Psoas muscle (tissue), 8 donors: ENCODE data around the gene ITPR3. TPM values are rescaled to one million over a fixed set of nuclear protein-coding genes. Genes with fewer than 3 reads are reported as not detected.

ENCODE experiments used
- ATAC-seq, 4 donors: fragments of 200-7000 bp; cut with Tn5 transposase; one replicate each; pipeline ENCODE4 v1.9.1; 2020; ENCODE audit warnings: moderate library complexity in 3 of 4, mild to moderate bottlenecking in 2 of 4
- DNase-seq, 2 donors: peaks; one replicate each; pipeline ENCODE4 v3.0.0-alpha.2; 2020
- H3K27ac ChIP-seq: fragments of 200-600 bp; one replicate; pipeline ENCODE4 v1.8.0; 2022
- H3K27me3 ChIP-seq, 3 donors: fragments of 200-600 bp in 1 of 3; one replicate each; pipeline versions ENCODE4 v1.6.1 to v1.8.0; 2013 to 2022; ENCODE audit warnings: low read length in 2 of 3, mild to moderate bottlenecking in 2 of 3, moderate library complexity in 1 of 3; ENCODE audit not compliant: insufficient read depth in 3 of 3
- H3K36me3 ChIP-seq, 2 donors: fragments of 200-600 bp in 1 of 2; one replicate each; pipeline versions ENCODE4 v1.6.1 to v1.8.0; 2013 to 2022; ENCODE audit warnings: low read depth in 1 of 2, mild to moderate bottlenecking in 1 of 2, moderate library complexity in 1 of 2; ENCODE audit not compliant: insufficient read depth in 1 of 2
- H3K4me1 ChIP-seq: fragments of 200-600 bp; one replicate; pipeline ENCODE4 v1.8.0; 2022
- H3K4me3 ChIP-seq: fragments of 200-600 bp; one replicate; pipeline ENCODE4 v1.8.0; 2022; ENCODE audit warnings: mild to moderate bottlenecking
- H3K9me3 ChIP-seq: fragments of 200-600 bp; one replicate; pipeline ENCODE4 v1.8.0; 2022
- CTCF ChIP-seq: fragments of 200-600 bp; IDR thresholded peaks from one replicate; pipeline ENCODE4 v1.8.0; 2022; ENCODE audit warnings: antibody characterized with exemption
- WGBS, 3 donors: extraction: QIAGEN DNeasy Blood & Tissue Kit; methylation state at CpG; one replicate each; pipeline versions ENCODE4 v1.1.6 to v1.1.7; 2013; 5-methylcytosine and 5-hydroxymethylcytosine counted together
- intact Hi-C, 2 donors: fragments of 100-400 bp; cut with DNase I; formaldehyde crosslinking; loops; one replicate each; pipeline versions ENCODE4 v1.11.0 to v1.14.2; 2022
- polyA plus RNA-seq, 3 donors: library from polyadenylated mRNA; stranded (reverse); fragments of 200-250 nt; gene quantifications; one replicate each; pipeline ENCODE4 v1.2.3, GENCODE V29; 2013
- total RNA-seq, 4 donors: library from RNA; stranded (reverse); fragmentation: NEBNext Ultra II Directional in 2 of 4; extraction: Animal tissue kit (Norgen Biotek cat#: 25700) in 2 of 4; gene quantifications; one replicate each; pipeline versions ENCODE4 v1.2.1 to v1.2.4, GENCODE V29; 2021 to 2023
- donor health status: healthy with polysubstance abuse.
- donor health status: DM: no; HTN: no; CAD: no; lungs with moderate emphysema.
- donor health status: Bipolar disorder and iron deficiency.
- donor health status: healthy.
- donor health status: DM: yes; HTN: yes; CAD: no.
- donor health status: DM: no; HTN: no; CAD: no.
- donor health status: DM: no; HTN: no; CAD: no.
- donor health status: DM: yes; HTN: yes; CAD: no.

The ITPR3 gene
- total and polyA plus RNA-seq, 7 donors: 1.9 to 7.4 (median 3.8) TPM

DNA sequence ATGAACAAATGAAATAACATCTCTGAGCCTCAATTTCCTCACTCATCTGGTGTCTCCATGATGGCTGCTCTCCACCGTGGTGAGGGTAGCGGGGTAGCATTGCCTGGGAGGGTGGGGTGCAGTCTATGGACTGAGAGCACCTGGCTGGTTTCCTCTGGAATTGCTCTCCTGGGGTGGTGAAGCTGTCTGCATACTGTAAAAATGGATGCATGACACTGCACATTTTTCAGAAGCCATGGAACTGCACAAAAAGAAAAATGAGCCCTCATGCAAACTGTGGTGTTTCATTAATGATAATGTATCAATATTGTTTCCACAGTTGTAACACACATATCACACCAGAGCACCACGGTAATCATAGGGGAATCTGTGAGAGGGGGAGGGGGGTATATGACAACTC, 12.1 kb upstream of the ITPR3 start:
- peaks cover 21% of the 10 kb centered on the region for H3K4me1 ChIP-seq
- no peak overlapping the region for H3K27ac ChIP-seq
- no peaks in the 10 kb centered on the region for H3K27me3 ChIP-seq
- no peaks in the 10 kb centered on the region for H3K36me3 ChIP-seq
- no peaks in the 10 kb centered on the region for H3K9me3 ChIP-seq
- 46 to 60% (median 60%) methylated on average over 3 of the region's 3 CpGs for WGBS, 3 donors
- DNase-seq (no peak), ATAC-seq (no peak)
- no peak overlapping the region for H3K4me3 ChIP-seq
- no peak for TF ChIP-seq CTCF
- intact Hi-C loops: no loop called here

GRCh38 chr6:33609528-33609927, 11.6 kb upstream of the ITPR3 start:
- 20 to 31% (median 31%) methylated on average over 6 of the region's 6 CpGs for WGBS, 3 donors
- Histone ChIP-seq H3K4me1 (peaks cover 21% of the 10 kb centered on the region), H3K36me3 (no peaks in the 10 kb centered on the region), H3K27ac (peak overlapping the region; percentile 36), H3K27me3 (no peaks in the 10 kb centered on the region), H3K4me3 (no peak overlapping the region), H3K9me3 (no peaks in the 10 kb centered on the region)
- intact Hi-C loops: no loop called here
- ATAC-seq: peak; percentile 63 to 83 (median 82)
- peak; percentile 75 to 81 for DNase-seq
- TF ChIP-seq CTCF: no peak

DNA sequence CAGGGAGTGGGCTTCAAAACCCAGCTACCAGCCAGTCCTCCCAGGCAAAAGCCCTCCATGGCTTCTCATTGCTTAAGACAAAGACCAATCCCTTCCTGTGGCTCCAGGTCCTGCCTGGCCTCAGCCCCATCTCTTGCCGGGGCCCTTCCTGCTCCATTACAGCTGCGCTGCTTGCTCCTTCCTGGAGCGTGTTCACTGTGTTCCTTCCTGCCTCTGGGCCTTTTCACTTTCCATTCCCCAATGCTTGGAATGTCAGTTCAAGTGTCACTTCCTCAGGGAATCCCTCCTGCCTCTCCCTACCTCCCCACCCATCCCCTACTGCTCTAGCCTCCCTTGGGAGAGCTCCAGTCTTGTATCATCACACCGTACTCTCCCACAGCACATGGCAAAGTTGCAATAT, 11.1 kb upstream of the ITPR3 start:
- intact Hi-C loops: no loop called here
- DNase-seq (no peak), ATAC-seq (peak in 1 of 4 donors; percentile 27)
- Histone ChIP-seq H3K27me3 (no peaks in the 10 kb centered on the region), H3K4me3 (no peak overlapping the region), H3K27ac (peak overlapping the region; percentile 36), H3K4me1 (peaks cover 21% of the 10 kb centered on the region), H3K36me3 (no peaks in the 10 kb centered on the region), H3K9me3 (no peaks in the 10 kb centered on the region)
- no peak for TF ChIP-seq CTCF
- 55 to 81% (median 65%) methylated on average over 4 of the region's 4 CpGs for WGBS, 3 donors

- Histone ChIP-seq H3K4me3 (no peak overlapping the region), H3K27ac (no peak overlapping the region), H3K9me3 (no peaks in the 10 kb centered on the region), H3K36me3 (no peaks in the 10 kb centered on the region), H3K27me3 (no peaks in the 10 kb centered on the region), H3K4me1 (peaks cover 21% of the 10 kb centered on the region)
- no peak for ATAC-seq
- 79 to 81% (median 79%) methylated on average over 22 of the region's 22 CpGs for WGBS, 3 donors
- no peak for TF ChIP-seq CTCF
- no peak for DNase-seq
- intact Hi-C loops: no loop called here
Measured at GRCh38 chr6:33610779-33611732, 10.1 kb upstream of the ITPR3 start.
